ENCODE measurements around the gene CALR.
"Not testable (repeated sequence)": the region's sequence is repeated elsewhere in the genome, so short reads cannot be mapped to it uniquely, and the experiment has no call there.

Gene CALR

DNA sequence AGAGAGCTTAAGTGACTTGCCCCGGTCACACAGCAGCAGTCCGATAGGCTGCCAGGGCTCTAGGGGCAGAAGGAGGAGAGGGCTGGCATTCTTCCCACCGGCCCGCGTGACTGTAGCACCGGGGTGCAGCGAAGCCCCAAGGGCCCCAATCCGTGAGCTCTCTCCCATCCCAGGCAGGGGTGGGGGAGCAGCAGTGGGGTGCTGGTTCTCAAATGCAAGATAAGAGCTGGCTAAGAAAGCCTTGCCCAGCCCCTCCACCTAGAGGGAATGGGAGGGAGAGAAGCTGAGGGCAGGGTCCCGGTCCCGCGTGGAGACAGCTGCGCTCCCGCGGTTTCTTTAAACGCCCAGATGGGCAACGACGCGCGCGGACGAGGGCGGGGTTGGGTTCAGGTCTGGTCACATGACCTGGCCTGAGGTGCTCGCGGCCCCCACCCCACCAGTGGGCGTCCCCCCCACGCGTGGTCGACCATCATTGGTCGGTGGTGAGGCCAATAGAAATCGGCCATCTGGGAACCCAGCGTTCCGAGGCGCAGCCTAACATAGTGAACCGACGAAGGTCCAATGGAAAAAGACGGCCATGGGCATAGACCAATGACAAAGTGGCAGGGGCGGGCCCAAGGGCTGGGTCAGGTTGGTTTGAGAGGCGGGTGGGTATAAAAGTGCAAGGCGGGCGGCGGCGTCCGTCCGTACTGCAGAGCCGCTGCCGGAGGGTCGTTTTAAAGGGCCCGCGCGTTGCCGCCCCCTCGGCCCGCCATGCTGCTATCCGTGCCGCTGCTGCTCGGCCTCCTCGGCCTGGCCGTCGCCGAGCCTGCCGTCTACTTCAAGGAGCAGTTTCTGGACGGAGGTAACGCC, at the start of gene CALR:
CALR (plus strand) TSS at position 683 of the 852 bp plus-strand sequence; CDS start at position 754, 71 bp downstream.
- DNase-seq = peak; percentile 96 to 99

DNA sequence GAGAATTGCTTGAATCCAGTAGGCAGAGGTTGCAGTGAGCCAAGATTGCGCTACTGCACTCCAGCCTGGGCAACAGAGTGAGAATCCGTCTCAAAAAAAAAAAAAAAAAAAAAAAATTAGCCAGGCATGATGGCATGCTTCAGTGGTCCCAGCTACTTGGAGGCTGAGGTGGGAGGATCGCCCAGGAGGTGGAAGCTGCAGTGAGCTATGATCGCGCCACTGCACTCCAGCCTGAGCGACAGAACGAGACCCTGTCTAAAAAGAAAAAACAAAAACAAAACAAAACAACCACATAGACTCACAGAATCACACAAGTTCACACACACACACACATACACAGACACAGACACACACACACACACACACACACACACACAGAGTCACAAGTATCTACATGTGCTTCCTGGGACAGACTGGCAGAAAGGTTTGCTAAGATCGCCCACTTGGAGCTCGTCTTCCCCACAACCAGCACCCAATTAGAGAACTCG, 48.1 kb upstream of the CALR start:
- not testable (repeated sequence) for DNase-seq

- DNase-seq = peak; percentile 98 to 99
These were observed 47.4 kb upstream of the CALR start, which contains the start of gene GCDH for GRCh38 chr19:12890787-12891552. GCDH (plus strand) TSS chr19:12891160; CDS start chr19:12891305, 145 bp downstream.

- DNase-seq = no peak
These were observed 46.8 kb upstream of the CALR start for GRCh38 chr19:12891553-12892021.

GRCh38 chr19:12893582-12893981, 44.8 kb upstream of the CALR start:
- no peak for DNase-seq

DNA sequence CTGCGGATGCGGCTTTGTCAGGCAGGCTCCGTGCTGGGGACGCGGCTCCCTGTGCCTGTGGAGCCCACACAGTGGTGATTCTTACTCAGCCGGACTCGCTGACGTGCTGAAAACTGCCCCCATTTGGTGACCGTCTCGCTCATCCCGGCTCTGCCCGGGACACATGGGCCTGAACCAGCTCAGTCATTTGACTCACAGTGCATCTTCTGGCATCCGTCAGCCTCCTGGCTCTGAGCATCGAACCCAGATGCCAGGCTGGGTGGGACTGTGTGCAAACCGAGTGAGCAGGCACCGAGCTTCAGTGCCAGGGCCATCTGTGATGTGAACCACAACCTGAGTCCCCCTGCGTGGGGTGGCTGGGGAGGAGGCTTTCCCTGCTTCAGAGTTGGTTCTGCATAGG, 41.9 kb upstream of the CALR start:
- no peak for DNase-seq

DNA sequence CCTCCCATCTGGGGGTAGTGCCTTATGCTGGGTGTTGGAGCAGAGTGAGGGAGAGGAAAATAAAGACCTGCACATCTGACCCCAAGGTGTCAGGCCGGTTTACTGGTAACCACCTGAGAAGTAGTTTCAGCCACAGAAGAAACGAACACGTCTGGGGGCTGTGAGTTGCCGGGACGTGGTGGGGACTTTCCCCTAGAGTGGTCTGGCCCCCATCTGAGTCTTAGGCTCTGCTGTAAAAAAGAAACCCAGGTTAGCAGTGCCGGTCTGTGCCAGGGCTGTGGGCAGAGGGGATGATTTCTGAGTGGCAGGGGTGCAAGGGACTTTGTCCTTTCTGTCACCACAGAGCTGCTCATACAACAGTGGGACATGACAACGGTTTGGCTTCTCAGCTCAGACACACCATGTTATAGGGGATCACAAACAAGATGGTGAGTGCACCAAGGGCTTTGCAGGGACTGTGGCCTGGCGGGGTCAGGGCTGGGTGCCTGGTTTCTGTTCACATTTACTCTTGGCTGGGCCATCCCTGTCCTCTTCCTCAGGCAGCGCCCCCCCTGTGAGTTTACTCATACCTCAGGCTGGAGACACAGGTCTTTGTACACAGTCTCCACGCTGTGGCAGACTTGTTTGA, 38.4 kb upstream of the CALR start:
- DNase-seq = no peak

GRCh38 chr19:12907166-12907565, 31.2 kb upstream of the CALR start:
- no peak for DNase-seq

GRCh38 chr19:12912571-12912970, 25.8 kb upstream of the CALR start:
- DNase-seq = no peak

GRCh38 chr19:12913011-12913561, 25.3 kb upstream of the CALR start:
- no peak for DNase-seq

GRCh38 chr19:12913851-12914690, 24.3 kb upstream of the CALR start:
- no peak for DNase-seq

- not testable (repeated sequence) for DNase-seq
These were observed 22.5 kb upstream of the CALR start for GRCh38 chr19:12915860-12916259.

- no peak for DNase-seq
These were observed 20.2 kb upstream of the CALR start for GRCh38 chr19:12918253-12918652.

GRCh38 chr19:12921047-12921446, 17.4 kb upstream of the CALR start:
- DNase-seq = no peak

DNA sequence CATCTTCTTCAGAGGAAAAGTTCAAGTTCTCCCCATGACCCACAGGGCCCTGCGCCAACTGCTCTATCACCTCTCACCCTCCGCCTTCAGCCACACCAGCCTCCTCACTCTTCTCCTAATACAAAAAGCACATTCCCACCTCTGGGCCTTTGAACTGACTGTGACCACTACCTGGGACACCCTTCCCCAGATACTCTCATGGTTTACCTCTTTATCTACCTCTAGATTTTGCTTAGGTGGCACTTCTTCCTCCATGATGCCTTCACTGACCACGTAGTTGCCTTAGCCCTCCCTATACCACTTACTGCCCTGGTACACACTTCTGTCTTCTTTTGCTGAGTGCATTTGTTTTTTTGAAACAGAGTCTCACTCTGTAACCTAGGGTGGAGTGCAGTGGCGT, 15.4 kb upstream of the CALR start:
- no peak for DNase-seq

GRCh38 chr19:12924621-12925310, 13.6 kb upstream of the CALR start:
- DNase-seq = no peak

DNA sequence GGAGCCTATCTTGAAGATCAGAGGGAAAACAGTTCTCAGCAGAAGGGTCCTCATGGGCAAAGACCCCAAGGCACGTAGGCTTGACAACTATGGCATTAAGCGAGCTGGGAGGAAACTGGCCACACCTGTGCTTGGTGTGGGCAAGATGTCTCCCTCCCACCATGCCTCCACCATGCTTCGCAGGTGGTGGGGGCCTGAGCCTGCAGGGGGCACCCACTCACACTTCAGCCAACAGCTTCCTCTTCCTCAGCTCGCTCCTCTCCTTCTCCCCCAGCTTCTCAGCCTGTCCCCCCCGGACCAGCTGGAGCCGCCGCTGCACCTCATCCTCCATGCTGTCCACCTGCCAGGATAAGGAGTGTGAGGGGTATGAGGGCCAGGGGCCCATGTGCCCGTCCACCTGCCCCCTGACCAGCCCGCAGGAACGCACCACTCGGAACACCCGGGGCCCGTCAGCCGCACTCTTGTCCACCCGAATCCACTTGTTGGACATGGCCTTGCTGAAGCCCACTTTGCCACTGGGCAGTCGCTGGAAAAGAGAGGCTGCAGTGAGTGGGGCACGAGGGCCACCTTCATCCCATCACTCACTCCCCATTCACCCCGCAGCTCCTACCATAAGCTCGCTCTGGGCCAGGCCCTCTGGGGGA, 8.3 kb upstream of the CALR start:
- no peak for DNase-seq

DNA sequence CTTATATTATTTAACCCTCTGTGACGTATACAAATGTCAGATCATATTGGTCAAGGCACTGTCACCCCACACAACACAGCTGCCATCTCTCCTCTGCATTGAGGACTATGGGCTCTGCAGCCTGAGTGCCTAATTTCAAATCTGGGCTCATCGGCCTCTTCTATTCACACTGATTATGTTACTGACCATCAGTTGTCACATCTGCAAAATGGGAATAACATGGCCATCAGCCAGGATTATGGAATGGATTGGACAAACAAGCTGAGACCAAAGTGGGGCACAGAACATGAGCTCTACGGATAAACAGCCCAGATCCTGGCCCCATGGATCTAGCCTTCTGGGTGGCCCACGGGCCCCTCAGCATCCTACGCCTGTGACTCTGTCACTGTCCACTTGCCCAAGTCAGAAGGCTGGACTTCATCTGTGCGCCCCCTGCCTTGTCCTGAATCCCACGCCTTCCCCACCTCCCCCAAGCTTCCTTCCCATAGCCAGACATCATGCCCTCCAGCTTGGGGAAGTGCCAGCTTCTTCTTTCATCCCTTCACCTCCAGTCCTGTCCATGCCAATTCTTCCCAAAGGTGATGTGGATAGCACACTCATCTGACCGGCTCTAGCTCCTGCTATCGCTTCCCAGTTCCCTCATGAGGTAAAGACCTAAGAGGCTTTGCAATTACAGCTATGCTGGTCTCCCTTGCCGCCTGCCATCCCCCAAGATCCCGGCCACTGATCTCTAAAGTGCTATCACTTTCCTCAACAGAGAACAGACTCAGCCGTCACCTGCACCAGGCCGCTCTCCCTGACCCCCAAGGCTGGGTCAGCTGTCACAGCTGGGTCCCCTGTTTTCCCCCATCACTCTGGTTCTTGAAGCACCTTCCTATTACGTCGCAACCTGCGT, 5.8 kb upstream of the CALR start:
- no peak for DNase-seq

- peak; percentile 66 to 88 for DNase-seq
These were observed 4.9 kb upstream of the CALR start, which contains the start of gene FARSA for GRCh38 chr19:12933287-12934072. FARSA (minus strand) TSS chr19:12933711; CDS start chr19:12933696, 15 bp downstream.

All from SW 1271 (cell line).